Keratinocyte (primary cell): ENCODE results near the gene NDUFAB1. TPM values are rescaled to one million over a fixed set of nuclear protein-coding genes. Genes with fewer than 3 reads are reported as not detected.

Source experiments
- DNase-seq: peaks from one replicate; pipeline ENCODE4 v3.0.0-alpha.2; 2011; ENCODE audit warnings: low read depth, missing footprints, low spot score
- FAIRE-seq: peaks from 2 replicates; lab custom pipeline; 2011; peaks lifted over from hg19 to GRCh38; lab: Jason Lieb, UNC
- H2AFZ ChIP-seq: 2 replicates; pipeline ENCODE4 v1.6.0; 2012; ENCODE audit warnings: low read length, control low read depth, inconsistent platforms; ENCODE audit not compliant: control insufficient read depth
- H3K27ac ChIP-seq: 2 replicates; pipeline ENCODE4 v1.5.1; 2011; ENCODE audit warnings: low read length; ENCODE audit not compliant: control insufficient read depth, insufficient read depth
- H3K27me3 ChIP-seq: 3 replicates; pipeline ENCODE4 v1.6.0; 2011; ENCODE audit warnings: low read length; ENCODE audit not compliant: control insufficient read depth, insufficient read depth; ENCODE audit errors: extremely low read depth
- H3K36me3 ChIP-seq, 2 experiments: 2 replicates in 1 of 2; 3 replicates in 1 of 2; pipeline ENCODE4 v1.5.1; 2011; ENCODE audit warnings: low read length in 2 of 2, mild to moderate bottlenecking in 1 of 2; ENCODE audit not compliant: control insufficient read depth in 2 of 2, insufficient read depth in 2 of 2; ENCODE audit errors: extremely low read depth in 1 of 2
- H3K4me1 ChIP-seq: 3 replicates; pipeline ENCODE4 v1.5.1; 2011; ENCODE audit warnings: low read length; ENCODE audit not compliant: control insufficient read depth, insufficient read depth; ENCODE audit errors: extremely low read depth
- H3K4me2 ChIP-seq: 3 replicates; pipeline ENCODE4 v1.6.0; 2011; ENCODE audit warnings: low read depth, low read length; ENCODE audit not compliant: control insufficient read depth, insufficient read depth; ENCODE audit errors: extremely low read depth
- H3K4me3 ChIP-seq, 3 experiments: fragments of 200-600 bp in 1 of 3; sonication (generic) in 1 of 3; 2 replicates in 2 of 3; 3 replicates in 1 of 3; pipeline ENCODE4 v1.5.1; 2011 to 2016; ENCODE audit warnings: low read length in 3 of 3, mild to moderate bottlenecking in 3 of 3, control low read depth in 2 of 3, inconsistent platforms in 1 of 3, low read depth in 1 of 3, mixed read lengths in 1 of 3, mixed run types in 1 of 3, moderate library complexity in 1 of 3; ENCODE audit not compliant: control insufficient read depth in 2 of 3, insufficient read depth in 2 of 3; ENCODE audit errors: extremely low read depth in 1 of 3
- H3K79me2 ChIP-seq: 2 replicates; pipeline ENCODE4 v1.6.0; 2012; ENCODE audit warnings: low read length; ENCODE audit not compliant: control insufficient read depth, insufficient read depth
- H3K9ac ChIP-seq: 3 replicates; pipeline ENCODE4 v1.6.0; 2011; ENCODE audit warnings: low read length; ENCODE audit not compliant: control insufficient read depth, insufficient read depth; ENCODE audit errors: extremely low read depth
- H3K9me1 ChIP-seq: 3 replicates; pipeline ENCODE4 v1.6.0; 2011; ENCODE audit warnings: low read length; ENCODE audit not compliant: control insufficient read depth, insufficient read depth; ENCODE audit errors: extremely low read depth
- H3K9me3 ChIP-seq: 2 replicates; pipeline ENCODE4 v1.5.1; 2012; ENCODE audit warnings: low read depth, low read length; ENCODE audit not compliant: control insufficient read depth
- H4K20me1 ChIP-seq: 3 replicates; pipeline ENCODE4 v1.6.0; 2011; ENCODE audit warnings: low read length; ENCODE audit not compliant: control insufficient read depth, insufficient read depth; ENCODE audit errors: extremely low read depth
- CTCF ChIP-seq, 3 experiments: IDR thresholded peaks in 1 of 3; conservative IDR thresholded peaks in 1 of 3; optimal IDR thresholded peaks in 1 of 3; 2 replicates in 2 of 3; 3 replicates in 1 of 3; pipeline versions ENCODE3 to v1.5.1; 2011; ENCODE audit warnings: low read length in 3 of 3, mild to moderate bottlenecking in 3 of 3, moderate library complexity in 2 of 3, control low read depth in 1 of 3, inconsistent platforms in 1 of 3; ENCODE audit not compliant: insufficient read depth in 2 of 3; ENCODE audit errors: extremely low read depth in 1 of 3
- EZH2 ChIP-seq: IDR thresholded peaks from one replicate; pipeline ENCODE4 v1.6.1; 2012; ENCODE audit warnings: inconsistent platforms, mild to moderate bottlenecking, low read length, moderate library complexity
- dilution Hi-C: fragments of 300-500 bp; cut with MboI; formaldehyde crosslinking; loops from one replicate; pipeline ENCODE4 v1.7.0; 2020; ENCODE audit warnings: low sequenced_read_pairs; ENCODE audit not compliant: extremely low pct_ligation_motif_present
- polyA plus RNA-seq, 5 experiments: library from polyadenylated mRNA; depleted of rRNA in 3 of 5; stranded (reverse) in 3 of 5; stranded (forward) in 1 of 5; unstranded in 1 of 5; fragments of >200 nt; gene quantifications; 1 replicate in 1 of 5; 2 replicates in 3 of 5; 3 replicates in 1 of 5; pipeline versions ENCODE4 v1.2.1 to v1.2.3, GENCODE V29; 2011 to 2012; ENCODE audit warnings: missing spikeins in 2 of 5, low read depth in 1 of 5, low replicate concordance in 1 of 5

Gene NDUFAB1
- polyA plus RNA-seq, 1 donor (not counting 4 experiments of a cell fraction or from before 2014, with no cell fraction given), result 202 TPM

GRCh38 chr16:23595246-23595950, 718 bp downstream of the NDUFAB1 start:
- H3K4me2 ChIP-seq, result peak overlapping the region; percentile 88
- H3K4me3 ChIP-seq, result peak overlapping the region; percentile 95 to 99 (median 96)
- FAIRE-seq, result no peak
- peaks cover 7% of the 10 kb centered on the region for H3K4me1 ChIP-seq
- peak overlapping the region; percentile 92 for H3K9ac ChIP-seq
- H3K79me2 ChIP-seq, result peaks cover 55% of the 10 kb centered on the region
- no peaks in the 10 kb centered on the region for H3K9me3 ChIP-seq
- no peaks in the 10 kb centered on the region for H4K20me1 ChIP-seq
- DNase-seq, result no peak
- peak overlapping the region; percentile 65 for H3K27ac ChIP-seq
- no peak for TF ChIP-seq EZH2
- TF ChIP-seq CTCF (optimal IDR thresholded peaks at IDR 0.05 in 1 of 3, IDR thresholded peaks at IDR 0.05 in 1 of 3, conservative IDR thresholded peaks at IDR 0.05 in 1 of 3; ENCODE audit: extremely low read depth in 1 of 3, insufficient read depth in 2 of 3, low read length in 3 of 3), result no peak
- H3K36me3 ChIP-seq, result peaks cover 19 to 25% of the 10 kb centered on the region in 2 experiments
- no peaks in the 10 kb centered on the region for H3K9me1 ChIP-seq
- dilution Hi-C loops, result no loop called here
- peak overlapping the region; percentile 83 for H2AFZ ChIP-seq
- H3K27me3 ChIP-seq, result no peaks in the 10 kb centered on the region

GRCh38 chr16:23594186-23594585, 1.9 kb downstream of the NDUFAB1 start:
- Histone ChIP-seq H3K36me3 (peaks cover 21 to 36% of the 10 kb centered on the region in 2 experiments), H3K79me2 (peaks cover 66% of the 10 kb centered on the region), H3K9me3 (no peaks in the 10 kb centered on the region), H3K4me1 (peaks cover 7% of the 10 kb centered on the region), H3K9me1 (no peaks in the 10 kb centered on the region), H3K4me3 (no peak overlapping the region), H4K20me1 (peaks cover 5% of the 10 kb centered on the region), H2AFZ (no peak overlapping the region), H3K4me2 (no peak overlapping the region), H3K27me3 (no peaks in the 10 kb centered on the region), H3K9ac (no peak overlapping the region), H3K27ac (no peak overlapping the region)
- DNase-seq (no peak), FAIRE-seq (no peak)
- TF ChIP-seq CTCF (optimal IDR thresholded peaks at IDR 0.05 in 1 of 3, IDR thresholded peaks at IDR 0.05 in 1 of 3, conservative IDR thresholded peaks at IDR 0.05 in 1 of 3; ENCODE audit: extremely low read depth in 1 of 3, insufficient read depth in 2 of 3, low read length in 3 of 3) (no peak), EZH2 (no peak)
- dilution Hi-C loops, result no loop called here
